Fibroblast of peridontal ligament (primary cell): ENCODE data around the gene PDE5A.

Experiments
- DNase-seq: peaks from one replicate; pipeline ENCODE4 v3.0.0-alpha.2; 2010; ENCODE audit errors: extremely low read depth

Gene PDE5A

DNA sequence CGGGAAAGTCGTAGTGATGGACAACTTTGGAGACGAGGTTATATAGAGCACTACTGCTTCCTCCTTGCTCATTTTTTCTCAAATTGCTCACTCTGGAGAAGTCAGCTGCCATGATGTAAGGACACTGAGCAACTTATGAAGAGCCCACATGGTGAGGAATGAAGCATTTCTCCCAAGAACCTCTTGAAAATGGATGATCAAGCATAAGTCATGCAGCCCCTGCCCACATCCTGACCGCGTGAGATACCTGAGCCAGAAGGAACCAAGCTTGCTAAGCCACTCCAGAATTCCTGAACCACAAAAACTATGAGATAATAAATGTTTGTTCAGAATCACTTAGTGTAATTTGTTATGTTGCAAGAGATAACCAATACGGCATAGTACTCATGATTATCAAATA lies 42.8 kb downstream of the PDE5A start:
- no peak for DNase-seq

DNA sequence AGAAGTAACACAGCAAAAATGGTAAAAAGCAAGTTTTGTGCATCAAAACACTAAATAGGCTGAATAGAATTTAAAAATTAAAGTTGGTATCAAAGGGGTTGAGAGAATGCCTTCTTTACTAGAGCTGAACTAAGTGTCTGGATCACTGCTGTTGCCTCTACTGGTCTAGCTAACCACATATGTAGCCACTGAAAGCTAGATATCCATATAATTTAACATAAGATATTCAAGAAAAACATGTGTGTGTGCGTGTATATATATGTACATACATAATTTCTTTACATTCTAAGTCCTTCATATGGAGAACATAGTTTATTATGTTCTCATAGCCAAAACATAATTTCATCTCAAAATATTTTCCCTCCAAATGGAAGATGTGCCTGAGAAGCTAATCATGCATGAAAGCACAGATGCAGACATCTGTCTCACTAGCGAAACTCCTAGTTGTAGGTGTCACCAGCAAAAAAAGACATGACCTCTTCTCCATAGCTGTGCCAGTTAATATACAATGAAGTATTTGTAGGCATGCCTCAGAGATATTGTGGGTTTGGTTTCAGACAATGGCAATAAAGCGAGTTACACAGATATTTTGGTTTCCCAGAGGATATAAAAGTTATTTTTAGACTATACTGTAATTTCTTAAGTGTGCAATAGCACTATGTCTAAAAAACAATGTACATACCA lies 47.3 kb downstream of the PDE5A start:
- no peak for DNase-seq

DNA sequence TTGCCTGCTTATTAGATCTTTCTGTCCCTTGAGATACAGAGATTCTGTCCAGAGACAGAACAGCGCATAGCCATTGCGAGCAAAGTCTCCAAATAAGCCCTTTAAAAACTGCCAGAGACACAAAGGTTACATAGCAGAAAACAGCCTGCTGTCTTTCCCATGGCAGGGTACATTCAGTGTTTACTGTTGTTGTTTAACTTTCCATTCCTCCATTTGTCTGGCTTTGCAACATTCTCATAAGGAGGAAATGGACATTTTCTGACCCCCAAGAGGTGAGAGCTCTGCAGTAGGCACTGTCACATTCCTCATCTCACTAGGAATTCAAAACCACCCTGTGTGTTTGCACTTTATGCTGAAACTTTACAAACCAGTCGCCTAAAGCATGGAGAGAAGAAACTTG lies 48.3 kb downstream of the PDE5A start:
- DNase-seq: no peak

DNA sequence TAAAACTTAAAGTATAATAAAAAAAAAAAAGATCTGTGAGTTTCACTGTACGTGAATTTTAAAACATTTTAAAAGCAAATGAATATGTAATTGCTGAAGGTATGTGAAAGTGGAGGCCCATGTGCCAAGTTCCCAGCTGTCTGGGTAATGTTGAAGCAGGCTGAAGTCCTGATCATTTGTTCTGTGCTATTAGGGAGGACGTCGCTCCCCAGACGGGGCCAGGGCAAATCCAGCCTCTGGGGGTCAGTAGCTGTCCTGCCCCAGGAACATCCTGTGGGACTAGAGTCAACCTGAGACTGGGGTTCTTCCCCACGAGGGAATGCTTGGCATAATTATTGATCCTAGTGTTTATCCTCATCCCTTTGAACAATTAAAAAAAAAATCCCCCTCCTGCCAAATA lies 48.8 kb downstream of the PDE5A start:
- no peak for DNase-seq

DNA sequence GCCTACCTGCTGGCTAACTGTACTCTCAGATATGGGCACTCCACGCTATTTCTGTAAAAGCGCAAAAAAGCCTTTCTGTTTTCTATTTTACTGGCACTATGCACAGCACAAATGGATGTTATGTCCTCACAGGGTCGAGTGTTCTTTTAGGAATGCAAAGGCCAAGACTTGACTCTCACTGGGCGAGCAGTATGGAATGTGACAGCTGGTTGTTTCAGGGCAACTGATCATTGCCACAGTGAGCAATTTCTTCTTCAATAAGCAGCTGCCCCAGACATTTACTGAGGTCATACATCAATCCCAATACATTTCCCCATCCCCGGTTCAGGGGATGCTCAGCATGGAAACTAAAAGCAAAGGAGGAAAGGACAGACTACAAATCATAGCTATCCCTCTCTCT lies 58.2 kb downstream of the PDE5A start:
- DNase-seq: peak; percentile 78

DNA sequence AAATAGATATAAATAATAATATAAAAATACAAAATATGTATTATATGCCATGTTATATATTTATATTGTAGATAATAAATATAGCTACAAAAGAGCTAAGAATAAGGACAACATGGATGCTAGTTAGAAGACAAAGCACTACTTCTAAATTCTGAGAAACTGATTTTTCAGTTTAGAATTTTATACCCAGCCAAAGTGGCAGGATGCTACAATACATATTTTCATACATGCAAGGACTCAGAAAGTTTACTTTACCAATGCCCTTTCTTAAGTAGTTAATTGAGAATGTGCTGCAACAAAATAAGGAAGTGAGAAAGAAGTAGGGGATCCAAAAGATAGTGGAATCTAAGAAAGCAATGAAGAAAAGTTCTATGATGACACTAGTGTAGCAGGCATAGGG lies 64.5 kb downstream of the PDE5A start:
- DNase-seq: no peak

DNA sequence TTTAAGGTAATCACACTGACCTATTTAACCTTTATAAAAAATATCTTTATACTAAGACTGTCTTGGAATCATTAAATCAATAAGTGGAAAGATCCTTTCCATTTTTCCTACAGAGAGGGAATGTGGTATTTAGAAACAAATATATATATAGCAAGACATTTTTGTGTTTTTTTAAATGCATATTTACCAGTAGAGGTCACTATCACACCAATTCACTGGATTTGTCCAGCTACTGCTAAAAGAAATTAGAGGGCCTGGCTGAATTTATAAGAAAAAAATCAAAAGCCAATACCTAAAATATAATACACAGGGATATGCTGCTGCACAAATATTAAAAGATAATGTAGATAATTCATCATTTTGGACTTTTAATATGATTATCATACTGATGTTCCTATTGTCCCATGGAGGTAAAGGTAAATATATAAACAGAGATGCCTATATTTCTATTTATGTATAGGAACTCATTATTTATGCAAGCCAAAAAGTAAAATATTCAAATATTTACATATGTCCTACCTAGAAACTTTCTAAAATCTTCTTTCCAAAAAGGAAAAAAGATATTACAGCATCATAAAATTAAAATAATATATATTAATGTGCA lies 69.5 kb downstream of the PDE5A start:
- peak; percentile 85 for DNase-seq

DNA sequence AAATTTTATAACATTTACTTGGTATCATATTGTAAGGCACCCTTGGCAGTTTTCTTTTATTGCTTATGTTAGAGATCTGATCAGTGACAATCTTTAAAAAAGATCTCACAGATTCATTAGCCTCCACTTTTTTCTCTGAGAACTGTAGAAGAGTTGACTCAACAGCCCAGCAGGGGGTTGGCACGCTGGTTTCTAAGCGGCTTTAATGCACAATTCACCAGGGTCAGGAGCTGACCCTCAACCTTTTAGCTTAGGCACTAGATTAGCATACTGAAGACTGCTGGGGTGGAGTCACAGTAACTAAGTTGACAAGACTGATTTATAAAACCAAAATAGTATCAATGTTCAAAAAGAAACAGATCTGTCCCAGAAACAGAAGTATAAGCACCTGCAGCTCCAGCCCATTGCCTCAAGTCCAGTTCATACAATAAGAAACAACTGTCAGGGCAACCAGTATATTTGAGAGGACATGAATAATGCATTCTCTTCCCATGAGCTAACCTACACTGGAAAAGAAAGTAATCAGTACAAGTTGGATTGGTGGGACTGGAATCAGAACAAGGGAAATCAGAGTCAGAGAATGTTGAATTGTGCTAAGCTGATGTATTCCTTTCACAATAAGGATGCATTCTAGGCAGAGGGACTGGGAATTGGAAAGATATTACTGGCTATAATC lies 77.6 kb downstream of the PDE5A start:
- peak; percentile 84 for DNase-seq

DNA sequence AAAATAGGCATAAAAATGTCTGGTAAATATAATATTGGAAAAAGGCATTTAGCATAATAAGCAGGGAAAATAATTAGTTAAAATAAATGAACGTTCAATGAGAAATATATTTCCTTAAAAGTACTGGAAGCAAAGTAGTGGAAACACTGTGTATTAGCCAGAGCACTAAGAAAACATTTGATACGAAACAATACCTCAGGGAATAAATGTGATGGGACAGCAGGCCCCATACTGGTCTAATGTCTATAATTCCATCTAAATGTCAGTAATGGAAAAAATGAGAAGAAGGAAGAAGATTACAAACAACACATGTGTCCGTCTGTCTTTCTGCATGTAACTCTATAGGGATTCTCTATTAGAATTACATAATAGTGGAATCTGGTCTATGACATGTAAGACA lies 79.0 kb downstream of the PDE5A start:
- no peak for DNase-seq

DNA sequence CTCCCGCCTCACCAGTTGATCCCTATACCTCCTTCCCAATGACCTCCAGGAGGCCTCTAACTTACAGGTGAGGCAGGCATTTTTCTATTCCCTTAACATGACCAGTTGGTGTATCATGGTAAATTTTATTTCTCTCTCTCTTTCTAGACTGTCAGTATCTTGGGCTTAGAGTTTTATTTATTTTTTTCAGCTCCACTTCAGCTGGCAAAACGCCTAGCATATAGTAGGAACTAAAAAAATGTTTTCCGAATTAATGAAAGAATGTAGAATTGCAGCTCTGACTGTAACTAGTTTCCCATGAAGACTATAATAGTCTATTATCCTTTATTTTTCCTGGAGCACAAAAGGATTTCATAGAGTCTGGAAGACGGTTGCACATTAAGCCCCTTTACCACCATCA lies 84.8 kb downstream of the PDE5A start:
- peak; percentile 74 for DNase-seq

DNA sequence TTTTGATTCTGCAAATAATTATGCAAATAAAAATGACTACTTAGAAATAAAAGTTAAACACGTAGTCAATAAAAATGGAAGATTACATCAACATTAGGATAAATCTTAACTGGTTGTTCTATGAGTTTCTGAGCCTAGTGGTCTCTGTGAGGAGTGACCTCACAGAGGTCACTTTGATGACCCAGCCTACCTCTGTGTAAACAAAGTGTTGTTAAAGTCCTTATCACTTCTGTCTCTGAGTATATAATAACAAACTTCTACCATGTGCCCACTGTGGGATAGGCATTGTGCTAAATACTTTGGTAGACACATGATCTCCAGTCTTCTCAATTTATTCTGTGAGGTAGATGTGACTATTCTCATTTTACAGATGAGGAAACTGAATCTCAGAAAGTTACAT lies 85.4 kb downstream of the PDE5A start:
- DNase-seq: no peak

DNA sequence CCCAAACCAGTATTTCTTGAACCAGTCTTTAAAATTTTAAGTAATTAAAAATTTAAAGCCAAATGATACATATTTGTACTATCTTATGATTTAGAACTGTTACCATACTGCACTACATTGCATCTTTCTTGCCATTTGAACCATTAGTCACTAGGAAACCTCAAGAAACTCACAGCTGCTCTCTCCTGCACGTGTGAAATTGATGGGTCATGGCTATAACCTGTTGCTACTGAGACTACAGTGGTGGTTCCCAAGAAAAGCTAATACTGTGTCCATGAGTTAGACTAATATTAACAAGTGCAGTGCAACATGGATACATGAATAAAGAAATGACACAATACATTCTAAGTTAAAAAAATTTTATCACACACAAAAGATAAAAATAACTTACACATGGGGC lies 88.4 kb downstream of the PDE5A start:
- DNase-seq: no peak

DNA sequence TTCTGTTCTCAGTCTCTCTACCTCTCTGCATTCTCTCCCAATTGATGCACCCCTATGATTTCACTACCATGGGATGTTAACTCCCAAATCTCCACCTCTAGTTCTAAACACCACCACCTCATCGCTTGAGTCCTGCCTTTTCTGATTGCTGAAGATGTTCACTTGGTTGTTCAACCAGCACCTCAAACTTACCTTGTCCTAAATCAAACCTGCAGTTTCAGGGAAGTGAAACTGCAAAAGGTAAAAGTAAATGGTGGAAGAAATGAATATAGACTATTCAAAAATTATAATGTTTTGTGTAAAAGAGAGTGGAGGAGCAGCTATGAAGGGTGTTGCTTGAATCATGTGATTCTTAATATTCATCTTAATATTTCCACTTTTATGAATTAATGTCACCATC lies 91.0 kb downstream of the PDE5A start:
- no peak for DNase-seq

DNA sequence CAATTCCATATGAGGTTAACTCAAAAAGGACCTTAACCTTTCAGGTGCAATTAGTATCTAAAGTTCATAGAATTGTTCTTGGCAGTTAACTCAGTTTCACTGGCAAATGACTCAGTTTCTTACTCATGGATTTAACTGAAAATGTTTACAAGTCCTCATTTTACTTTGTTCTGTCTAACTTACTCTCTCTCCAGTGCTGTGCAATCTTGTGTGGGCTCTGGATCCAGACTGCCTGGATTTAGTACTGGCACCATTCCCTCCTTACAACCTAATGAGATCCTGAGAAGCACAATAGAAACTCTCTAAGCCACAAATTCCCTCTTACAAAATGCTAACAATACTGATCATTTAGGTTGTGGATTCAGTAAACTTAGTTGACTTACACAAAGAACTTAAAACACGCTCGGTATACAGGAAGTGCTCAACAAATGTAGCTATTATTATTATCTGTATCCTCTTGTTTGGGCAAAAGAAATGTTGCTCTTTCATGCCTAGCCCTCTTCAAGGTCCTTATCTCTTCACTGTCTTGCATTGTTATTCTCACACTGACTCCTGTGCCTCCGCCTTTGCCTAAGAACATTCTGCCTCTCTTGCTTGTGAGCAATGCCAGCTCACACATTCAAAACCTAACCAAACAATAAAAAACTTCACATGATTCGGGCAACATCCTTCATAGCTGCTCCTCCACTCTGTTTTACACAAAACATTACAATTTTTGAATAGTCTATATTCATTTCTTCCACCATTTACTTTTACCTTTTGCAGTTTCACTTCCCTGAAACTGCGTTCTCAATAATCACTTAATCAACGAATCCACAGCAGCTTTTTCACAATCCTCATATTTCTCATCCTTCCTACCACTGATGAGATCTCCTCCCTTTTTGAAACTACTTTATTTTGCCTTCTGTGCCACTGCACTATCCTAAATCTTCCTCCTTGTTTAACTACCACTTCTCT lies 91.8 kb downstream of the PDE5A start:
- DNase-seq: peak; percentile 89

DNA sequence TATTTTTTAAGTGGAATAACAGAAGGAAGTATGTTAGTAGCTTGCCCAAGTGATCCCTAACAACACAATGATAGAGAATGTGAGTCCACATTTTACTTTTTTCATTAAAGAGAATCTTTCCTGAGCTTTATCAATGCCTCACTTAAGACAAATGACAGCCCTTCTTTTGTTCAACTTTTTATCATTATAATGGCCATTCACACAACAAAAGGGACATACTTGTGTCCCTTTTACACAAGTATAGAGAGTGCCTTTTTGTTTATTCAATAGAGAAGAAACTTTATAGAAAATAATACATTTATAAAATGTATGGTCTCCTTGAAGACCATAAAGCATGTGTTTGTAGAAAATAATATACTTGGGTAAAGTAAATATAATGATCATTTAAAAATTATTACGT lies 96.3 kb downstream of the PDE5A start:
- no peak for DNase-seq

DNA sequence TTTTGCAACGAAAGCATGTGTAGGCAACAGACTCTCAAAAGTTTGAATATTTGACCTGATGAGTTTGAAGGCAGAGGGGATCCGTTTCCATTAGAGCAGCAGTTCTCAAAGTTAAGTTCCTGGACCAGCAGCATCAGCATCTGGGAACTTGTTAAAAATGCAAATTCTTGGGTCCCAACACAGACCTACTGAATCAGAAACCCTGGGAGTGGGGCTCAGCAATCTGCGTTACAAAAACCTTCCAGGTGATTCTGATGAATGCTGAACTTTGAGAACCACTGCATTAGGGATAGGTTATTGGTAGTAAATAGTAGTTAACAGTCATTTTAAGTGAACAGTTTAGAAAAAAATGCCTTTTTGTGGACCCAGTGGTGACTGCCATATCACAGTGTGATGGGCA lies 98.8 kb downstream of the PDE5A start:
- DNase-seq: no peak

DNA sequence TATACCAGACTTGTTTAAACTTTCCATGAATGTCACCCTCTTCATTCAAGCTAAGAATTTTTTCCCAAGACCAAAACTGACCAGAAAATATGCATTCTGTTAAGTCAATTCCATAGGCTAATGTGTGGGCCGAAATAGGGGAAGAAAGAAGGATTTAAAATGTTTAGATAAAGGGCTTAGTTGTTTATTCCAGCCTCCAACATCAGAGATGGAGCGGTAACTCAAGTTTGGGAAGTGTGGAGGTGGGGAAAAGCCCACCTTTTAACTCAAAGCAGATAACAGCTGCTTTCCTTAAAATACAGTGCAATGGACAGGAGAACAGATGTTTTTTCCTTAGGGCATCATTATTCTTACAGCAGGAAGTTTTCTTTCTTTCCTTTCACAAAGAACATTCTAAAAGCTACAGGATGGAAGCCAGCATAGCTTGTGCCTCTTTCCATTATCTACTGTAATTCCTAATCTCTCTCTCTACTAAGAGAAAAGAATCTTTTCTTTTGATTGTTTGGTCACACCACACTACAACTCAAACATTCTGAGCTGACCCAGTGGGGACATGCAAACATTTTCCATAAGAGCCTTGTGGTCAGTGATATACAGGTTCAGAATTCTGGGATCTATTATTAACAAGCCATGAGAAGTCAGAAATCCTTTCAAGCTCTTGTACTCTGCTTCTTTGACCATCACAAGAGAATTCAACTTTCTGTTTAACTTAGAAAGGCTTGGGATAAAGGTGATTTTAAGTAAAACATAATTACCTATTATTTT lies 101.6 kb downstream of the PDE5A start:
- peak; percentile 32 for DNase-seq

DNA sequence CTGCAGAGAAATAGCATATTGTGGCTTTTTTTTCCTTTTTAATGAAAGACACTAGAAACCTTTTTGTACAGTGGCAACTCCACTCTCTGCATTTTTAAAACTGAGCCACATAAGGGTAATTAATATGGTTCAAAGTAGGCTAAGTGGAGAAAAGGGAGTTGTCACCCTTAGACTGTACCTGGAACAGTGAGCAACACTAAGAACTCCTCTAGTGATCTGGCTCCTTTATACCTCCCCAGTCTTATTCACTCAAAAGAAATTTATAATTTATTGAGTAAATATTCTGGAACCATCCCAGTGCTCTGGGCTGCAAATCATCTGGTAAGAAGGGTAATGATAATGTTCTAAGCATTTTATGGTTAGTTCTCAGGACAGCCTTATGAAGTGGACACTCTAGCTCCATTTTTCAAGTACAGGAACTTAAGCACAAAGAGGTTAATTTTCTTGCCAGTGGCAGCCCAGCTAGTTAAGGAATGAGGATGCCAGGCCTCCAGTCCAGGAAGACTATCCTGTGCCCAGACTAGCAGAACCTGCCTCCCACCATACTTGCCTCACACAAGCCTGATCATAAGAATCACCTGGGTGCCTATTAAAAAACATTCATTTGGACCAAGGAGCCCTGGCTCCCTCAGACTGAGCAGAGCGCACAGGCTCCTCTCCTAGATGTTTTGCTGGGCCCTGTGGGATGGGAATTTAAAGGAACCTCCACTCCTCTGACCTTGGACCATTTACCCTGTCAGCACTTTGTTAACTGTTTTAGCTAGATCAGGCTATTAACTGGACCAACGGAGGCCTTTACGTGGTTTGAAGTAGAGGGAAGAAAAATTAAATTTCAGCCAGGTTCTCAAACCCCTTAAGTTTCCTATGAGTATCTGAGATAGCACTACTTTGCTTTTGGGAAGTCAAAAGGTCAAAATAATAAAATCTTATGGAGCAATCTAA lies 102.6 kb downstream of the PDE5A start:
- DNase-seq: no peak

DNA sequence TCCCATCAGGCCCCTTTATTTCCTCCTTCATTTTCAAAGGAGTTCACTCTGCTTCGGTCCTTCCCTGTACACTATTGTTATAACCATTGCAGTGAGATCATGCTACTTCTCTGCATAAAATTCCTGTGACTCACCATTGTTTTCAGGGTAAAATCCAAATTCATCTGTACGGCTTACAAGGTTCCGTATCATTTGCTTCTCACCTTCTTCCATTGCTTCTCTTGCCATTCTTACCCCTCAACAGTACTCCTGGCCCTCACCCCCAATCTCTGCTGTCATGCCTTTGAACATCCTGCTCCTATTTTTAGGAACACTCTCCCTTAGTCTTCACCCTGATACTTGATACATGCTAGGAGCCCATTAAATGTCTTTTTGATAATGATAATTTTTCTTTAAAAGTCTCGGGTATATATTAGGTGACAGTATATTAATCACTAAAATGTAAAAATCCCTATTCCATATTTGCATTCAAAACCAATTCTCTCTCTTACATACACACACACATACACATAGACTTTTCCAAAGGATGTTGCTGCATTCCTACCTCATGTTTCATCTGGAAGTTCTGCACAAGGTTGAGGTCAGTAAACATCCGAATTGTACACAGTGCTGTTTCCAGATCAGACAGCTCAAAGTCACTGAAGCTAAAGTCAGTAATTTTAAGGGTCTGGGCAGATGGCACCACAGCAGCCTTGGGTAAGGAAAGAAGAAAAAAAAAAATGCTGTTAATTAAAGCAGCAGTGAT lies 103.4 kb downstream of the PDE5A start:
- peak; percentile 78 for DNase-seq

DNA sequence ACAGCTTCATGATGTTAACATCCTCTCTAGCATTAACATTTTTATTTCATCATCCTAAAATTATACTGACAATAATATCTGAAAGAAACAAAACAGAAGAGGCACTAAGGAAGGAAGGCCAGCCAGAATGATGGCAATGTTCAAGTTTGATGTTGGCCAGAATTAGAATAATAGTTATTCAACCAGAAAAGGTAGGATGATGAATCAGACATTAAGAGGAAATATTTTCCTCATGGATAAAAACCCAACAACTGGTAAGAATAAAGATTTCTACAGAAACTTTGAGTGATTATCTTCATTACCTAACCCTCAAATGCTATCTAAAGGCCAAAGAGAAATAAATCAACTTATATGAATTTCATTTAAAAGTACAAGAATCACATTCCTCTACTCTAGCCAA lies 105.2 kb downstream of the PDE5A start:
- no peak for DNase-seq
